GM12878 (cell line): ENCODE data around the gene SMIM13. TPM values are rescaled to one million over a fixed set of nuclear protein-coding genes. Genes with fewer than 3 reads are reported as not detected.

ENCODE experiments used
- ATAC-seq: fragments of 200-7000 bp; cut with Tn5 transposase; 3 replicates; pipeline ENCODE4 v1.9.1; 2020; ENCODE audit warnings: mild to moderate bottlenecking, moderate library complexity
- BruUV-seq: library from RNA; stranded (reverse); fragments of 400-500 nt; replicated peaks from 2 replicates; lab custom pipeline; 2021; lab: Mats Ljungman, UMichigan
- CTCF ChIA-PET: fragments of 300-600 bp; sonication (Branson Sonifier 250); formaldehyde crosslinking; extraction: SDS; loops from one replicate; lab custom pipeline; 2021; ENCODE audit warnings: inconsistent platforms; lab: Yijun Ruan, JAX
- POLR2A ChIA-PET: fragments of 350-600 bp; formaldehyde crosslinking; extraction: SDS; loops from one replicate; lab custom pipeline; 2021; ENCODE audit warnings: inconsistent platforms; lab: Charles Lee
- RAD21 ChIA-PET: fragments of 300-600 bp; sonication (Branson Sonifier 250); formaldehyde crosslinking; loops from one replicate; lab custom pipeline; 2023; ENCODE audit warnings: antibody characterized with exemption; ENCODE audit not compliant: unreplicated experiment; lab: Charles Lee
- SMC1A ChIA-PET: fragments of 300-600 bp; sonication (Branson Sonifier 250); formaldehyde crosslinking; loops from one replicate; lab custom pipeline; 2023; ENCODE audit not compliant: unreplicated experiment, uncharacterized antibody; lab: Charles Lee
- DNase-seq: peaks from one replicate; pipeline ENCODE4 v3.0.0-alpha.2; 2011; ENCODE audit warnings: low read depth, low spot score
- FAIRE-seq: peaks from 3 replicates; lab custom pipeline; 2011; peaks lifted over from hg19 to GRCh38; lab: Jason Lieb, UNC
- H2AFZ ChIP-seq: 2 replicates; pipeline ENCODE4 v1.6.0; 2011; ENCODE audit warnings: low read depth, low read length, control low read depth; ENCODE audit not compliant: control insufficient read depth
- H3K27ac ChIP-seq: 2 replicates; pipeline ENCODE4 v1.5.1; 2011; ENCODE audit warnings: control low read depth; ENCODE audit not compliant: control insufficient read depth, insufficient read depth
- H3K27me3 ChIP-seq, 2 experiments: replicated peaks in 1 of 2; 2 replicates each; pipeline versions ENCODE4 v1.6.0 to v1.6.1; 2011; ENCODE audit warnings: low read length in 1 of 2; ENCODE audit not compliant: control insufficient read depth in 2 of 2, insufficient read depth in 2 of 2
- H3K36me3 ChIP-seq, 2 experiments: 2 replicates each; pipeline ENCODE4 v1.5.1; 2011; ENCODE audit warnings: low read length in 1 of 2; ENCODE audit not compliant: control insufficient read depth in 2 of 2, insufficient read depth in 2 of 2
- H3K4me1 ChIP-seq: 2 replicates; pipeline ENCODE4 v1.6.1; 2011; ENCODE audit warnings: mild to moderate bottlenecking, low read length, moderate library complexity, mixed read lengths; ENCODE audit not compliant: control insufficient read depth, insufficient read depth
- H3K4me2 ChIP-seq: 2 replicates; pipeline ENCODE4 v1.6.0; 2011; ENCODE audit warnings: control low read depth; ENCODE audit not compliant: control insufficient read depth, insufficient read depth
- H3K4me3 ChIP-seq: fragments of 200-600 bp; sonication (generic); 2 replicates; pipeline ENCODE4 v1.5.1; 2016
- H3K79me2 ChIP-seq: 2 replicates; pipeline ENCODE4 v1.6.0; 2011; ENCODE audit warnings: low read length; ENCODE audit not compliant: control insufficient read depth, insufficient read depth
- H3K9ac ChIP-seq: 2 replicates; pipeline ENCODE4 v1.8.0; 2011; ENCODE audit warnings: low read length, control low read depth, mixed read lengths; ENCODE audit not compliant: control insufficient read depth, insufficient read depth
- H3K9me3 ChIP-seq: replicated peaks from 3 replicates; pipeline ENCODE4 v1.5.1; 2011; ENCODE audit warnings: mild to moderate bottlenecking, low read length; ENCODE audit not compliant: control insufficient read depth, insufficient read depth
- H4K20me1 ChIP-seq: 2 replicates; pipeline ENCODE4 v1.6.0; 2011; ENCODE audit not compliant: control insufficient read depth, insufficient read depth
- ASH2L ChIP-seq: fragments of 300-600, 200-600 bp; sonication (generic); IDR thresholded peaks from 2 replicates; pipeline ENCODE4 v1.6.1; 2017; ENCODE audit warnings: low read depth, mild to moderate bottlenecking, borderline replicate concordance
- ATF7 ChIP-seq: fragments of 450-650 bp; IDR thresholded peaks from 2 replicates; pipeline ENCODE4 v1.6.1; 2016; ENCODE audit warnings: low read depth, mild to moderate bottlenecking
- BRCA1 ChIP-seq: IDR thresholded peaks from 2 replicates; pipeline ENCODE4 v1.6.1; 2011; ENCODE audit warnings: low read depth, low read length, improper control_type of control experiment
- CREB1 ChIP-seq: IDR thresholded peaks from 2 replicates; pipeline ENCODE4 v1.6.1; 2012; ENCODE audit warnings: low read depth, mild to moderate bottlenecking, inconsistent platforms
- E2F4 ChIP-seq: IDR thresholded peaks from 2 replicates; pipeline ENCODE4 v1.6.1; 2012; ENCODE audit warnings: low read depth, low read length, improper control_type of control experiment
- MEF2B ChIP-seq: fragments of 450-650 bp; IDR thresholded peaks from 2 replicates; pipeline ENCODE4 v1.6.1; 2018; ENCODE audit warnings: mild to moderate bottlenecking, moderate library complexity; ENCODE audit not compliant: partially characterized antibody, poor library complexity, severe bottlenecking
- MTA3 ChIP-seq: IDR thresholded peaks from 2 replicates; pipeline ENCODE4 v1.6.1; 2012; ENCODE audit warnings: low read length, inconsistent platforms, borderline replicate concordance
- MYC ChIP-seq: IDR thresholded peaks from 2 replicates; pipeline ENCODE4 v1.6.1; 2011; ENCODE audit warnings: mild to moderate bottlenecking, low read length, moderate library complexity, inconsistent platforms; ENCODE audit not compliant: insufficient read depth, insufficient replicate concordance, insufficient read length, severe bottlenecking
- NFYA ChIP-seq: IDR thresholded peaks from 2 replicates; pipeline ENCODE4 v1.6.1; 2011; ENCODE audit warnings: low read depth, mild to moderate bottlenecking, low read length, improper control_type of control experiment, borderline replicate concordance
- RCOR1 ChIP-seq: conservative IDR thresholded peaks from 2 replicates; pipeline ENCODE4 v1.6.1; 2012; ENCODE audit warnings: low read depth, low read length, improper control_type of control experiment
- RUNX3 ChIP-seq: IDR thresholded peaks from 2 replicates; pipeline ENCODE4 v1.6.1; 2012; ENCODE audit warnings: low read length, inconsistent platforms
- SPI1 ChIP-seq: IDR thresholded peaks from 2 replicates; pipeline ENCODE4 v1.6.1; 2011; ENCODE audit warnings: low read depth, mild to moderate bottlenecking, low read length, moderate library complexity, borderline replicate concordance; ENCODE audit not compliant: insufficient read depth
- SREBF1 ChIP-seq: IDR thresholded peaks from 2 replicates; pipeline ENCODE4 v1.6.1; 2012; ENCODE audit warnings: mild to moderate bottlenecking, low read length
- TBL1XR1 ChIP-seq: IDR thresholded peaks from 2 replicates; pipeline ENCODE4 v1.6.1; 2012; ENCODE audit warnings: low read depth, low read length, improper control_type of control experiment
- TCF12 ChIP-seq: IDR thresholded peaks from 2 replicates; pipeline ENCODE4 v1.6.1; 2011; ENCODE audit warnings: low read depth, mild to moderate bottlenecking, low read length
- WGBS: methylation state at CpG from one replicate; pipeline ENCODE4 v1.1.6; 2016; ENCODE audit warnings: low lambda C conversion rate; ENCODE audit not compliant: insufficient replicate concordance, insufficient coverage; ENCODE audit errors: missing lambda C conversion rate; 5-methylcytosine and 5-hydroxymethylcytosine counted together
- in situ Hi-C: fragments of 300-500 bp; cut with MboI; formaldehyde crosslinking; loops from 9 replicates; pipeline ENCODE4 v1.14.3; 2018; ENCODE audit warnings: mixed read lengths
- intact Hi-C: fragments of 100-400 bp; cut with micrococcal nuclease; formaldehyde crosslinking; loops from one replicate; pipeline ENCODE4 v1.14.2; 2022; ENCODE audit not compliant: unreplicated experiment
- polyA plus RNA-seq, 11 experiments: library from polyadenylated mRNA; depleted of rRNA in 4 of 11; unstranded in 6 of 11; stranded (reverse) in 5 of 11; fragments of >200 nt; fragmentation: Nextera tagmentation in 4 of 11; fragmentation: Illumina TruSeq in 1 of 11; extraction: Ambion mirVana in 4 of 11; extraction: Trizol in 1 of 11; gene quantifications; 1 replicate in 1 of 11; 2 replicates in 10 of 11; pipeline versions ENCODE4 v1.2.1 to v1.2.3, GENCODE V29; 2011 to 2016; ENCODE audit warnings: inconsistent platforms in 2 of 11, missing spikeins in 2 of 11, low read depth in 1 of 11
- total RNA-seq, 4 experiments: library from RNA; depleted of rRNA in 3 of 4; stranded (reverse); fragments of >200 nt in 3 of 4; fragmentation: Illumina TruSeq in 1 of 4; extraction: Trizol in 1 of 4; gene quantifications; 2 replicates each; pipeline versions ENCODE4 v1.2.1 to v1.2.3, GENCODE V29; 2013 to 2021
- TF ChIP-seq, protein P1 (sequence below): fragments of 450-650 bp; IDR thresholded peaks from 2 replicates; pipeline ENCODE4 v1.6.1; 2017; ENCODE audit warnings: mild to moderate bottlenecking, moderate library complexity

SMIM13 gene
- total and polyA plus RNA-seq, 10 of the 15 experiments (the other 5 are each of a cell fraction or from before 2014, with no cell fraction given), result 2.0 to 8.5 (median 4.7) TPM

DNA sequence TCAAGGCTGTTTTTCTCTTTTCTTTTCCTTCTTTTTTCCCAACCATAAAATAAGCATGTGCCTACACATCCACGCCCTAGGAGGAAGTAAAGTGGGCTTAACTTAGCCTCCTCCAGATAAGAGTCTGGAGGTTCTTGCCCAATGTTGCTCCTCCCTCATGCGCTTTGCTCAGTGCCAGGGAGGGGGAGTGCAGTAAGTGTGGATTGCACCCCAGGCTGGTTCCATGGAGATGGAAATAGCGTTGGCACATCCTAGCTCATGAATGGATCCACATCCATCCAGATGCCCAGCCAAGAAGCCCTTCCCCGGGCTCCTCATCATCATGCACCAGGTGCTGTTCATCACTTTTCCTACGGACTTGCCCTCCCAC lies 80.6 kb downstream of the SMIM13 start:
- no peak for FAIRE-seq
- ATAC-seq, result no peak

DNA sequence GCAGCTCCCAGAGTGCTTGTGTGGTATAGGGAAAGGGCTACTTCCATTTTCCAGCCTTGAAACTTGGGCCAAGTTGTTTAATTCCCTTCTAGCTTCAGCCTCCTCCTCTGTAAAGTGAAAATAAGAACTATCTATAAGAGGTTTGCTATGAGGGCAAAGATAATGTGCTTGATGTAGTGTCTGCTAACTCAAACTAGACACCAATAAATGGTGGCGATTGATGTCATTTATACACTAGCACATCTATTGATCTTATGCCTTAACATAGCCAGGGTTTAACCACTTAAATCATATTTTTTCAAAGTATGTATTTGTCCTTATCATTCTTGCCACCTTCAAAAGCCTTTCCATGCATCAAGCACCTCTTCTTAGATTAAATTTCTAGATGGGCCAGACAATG lies 83.6 kb downstream of the SMIM13 start:
- no peaks in the 10 kb centered on the region for H3K36me3 ChIP-seq
- ChIA-PET POLR2A (interaction anchor here (0.5 kb wide), 1 partner anchor 90 kb away, joined by 6 read pairs; no protein-coding TSS in a partner anchor), CTCF (interaction anchor here (1.1 to 2.8 kb wide), 5 partner anchors 10 to 319 kb away, joined by 3 to 12 read pairs (median 3); no protein-coding TSS in a partner anchor), SMC1A (interaction anchor here (0.7 to 10.2 kb wide), 6 partner anchors 10 to 382 kb away, joined by 3 to 135 read pairs (median 3); no protein-coding TSS in a partner anchor), RAD21 (interaction anchor here (0.9 to 2.6 kb wide), 3 partner anchors 45 to 319 kb away, joined by 3 to 15 read pairs (median 3); no protein-coding TSS in a partner anchor)
- H3K4me2 ChIP-seq, result no peak overlapping the region
- DNase-seq, result no peak
- no peaks in the 10 kb centered on the region for H3K9me3 ChIP-seq
- no TSS peak for BruUV-seq
- WGBS, result 100% methylated on average over 1 of the region's 1 CpG
- H3K9ac ChIP-seq, result no peak overlapping the region
- H3K4me1 ChIP-seq, result no peaks in the 10 kb centered on the region
- no peak overlapping the region for H3K27ac ChIP-seq
- no peak for ATAC-seq
- intact Hi-C loops (no loop called here), in situ Hi-C loops (loop anchor here (10.0 kb wide), 1 partner anchor 318 kb away; no protein-coding TSS in a partner anchor)
- no peak overlapping the region for H3K4me3 ChIP-seq
- no peaks in the 10 kb centered on the region for H3K27me3 ChIP-seq
- no peak for FAIRE-seq
- H3K79me2 ChIP-seq, result no peaks in the 10 kb centered on the region
- H2AFZ ChIP-seq, result no peak overlapping the region
- H4K20me1 ChIP-seq, result no peaks in the 10 kb centered on the region
- TF ChIP-seq, protein P1, sequence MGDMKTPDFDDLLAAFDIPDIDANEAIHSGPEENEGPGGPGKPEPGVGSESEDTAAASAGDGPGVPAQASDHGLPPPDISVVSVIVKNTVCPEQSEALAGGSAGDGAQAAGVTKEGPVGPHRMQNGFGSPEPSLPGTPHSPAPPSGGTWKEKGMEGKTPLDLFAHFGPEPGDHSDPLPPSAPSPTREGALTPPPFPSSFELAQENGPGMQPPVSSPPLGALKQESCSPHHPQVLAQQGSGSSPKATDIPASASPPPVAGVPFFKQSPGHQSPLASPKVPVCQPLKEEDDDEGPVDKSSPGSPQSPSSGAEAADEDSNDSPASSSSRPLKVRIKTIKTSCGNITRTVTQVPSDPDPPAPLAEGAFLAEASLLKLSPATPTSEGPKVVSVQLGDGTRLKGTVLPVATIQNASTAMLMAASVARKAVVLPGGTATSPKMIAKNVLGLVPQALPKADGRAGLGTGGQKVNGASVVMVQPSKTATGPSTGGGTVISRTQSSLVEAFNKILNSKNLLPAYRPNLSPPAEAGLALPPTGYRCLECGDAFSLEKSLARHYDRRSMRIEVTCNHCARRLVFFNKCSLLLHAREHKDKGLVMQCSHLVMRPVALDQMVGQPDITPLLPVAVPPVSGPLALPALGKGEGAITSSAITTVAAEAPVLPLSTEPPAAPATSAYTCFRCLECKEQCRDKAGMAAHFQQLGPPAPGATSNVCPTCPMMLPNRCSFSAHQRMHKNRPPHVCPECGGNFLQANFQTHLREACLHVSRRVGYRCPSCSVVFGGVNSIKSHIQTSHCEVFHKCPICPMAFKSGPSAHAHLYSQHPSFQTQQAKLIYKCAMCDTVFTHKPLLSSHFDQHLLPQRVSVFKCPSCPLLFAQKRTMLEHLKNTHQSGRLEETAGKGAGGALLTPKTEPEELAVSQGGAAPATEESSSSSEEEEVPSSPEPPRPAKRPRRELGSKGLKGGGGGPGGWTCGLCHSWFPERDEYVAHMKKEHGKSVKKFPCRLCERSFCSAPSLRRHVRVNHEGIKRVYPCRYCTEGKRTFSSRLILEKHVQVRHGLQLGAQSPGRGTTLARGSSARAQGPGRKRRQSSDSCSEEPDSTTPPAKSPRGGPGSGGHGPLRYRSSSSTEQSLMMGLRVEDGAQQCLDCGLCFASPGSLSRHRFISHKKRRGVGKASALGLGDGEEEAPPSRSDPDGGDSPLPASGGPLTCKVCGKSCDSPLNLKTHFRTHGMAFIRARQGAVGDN, result no peak
- TF ChIP-seq ATF7 (no peak), E2F4 (no peak), MTA3 (no peak), CREB1 (no peak), RUNX3 (no peak), TCF12 (no peak)

More for the DNA sequence above, 80.6 kb downstream of the SMIM13 start:
- ChIA-PET SMC1A (interaction anchor here (0.8 to 10.2 kb wide), 12 partner anchors 17 to 402 kb away, joined by 3 to 135 read pairs (median 4); no protein-coding TSS in a partner anchor), RAD21 (interaction anchor here (0.6 to 7.1 kb wide), 8 partner anchors 12 to 321 kb away, joined by 3 to 78 read pairs (median 3); no protein-coding TSS in a partner anchor), POLR2A (interaction anchor here (0.5 to 1.5 kb wide), 5 partner anchors 8 to 232 kb away, joined by 3 to 8 read pairs (median 4); no protein-coding TSS in a partner anchor)
- 79% methylated on average over 5 of the region's 5 CpGs for WGBS
- no peaks in the 10 kb centered on the region for H3K27me3 ChIP-seq
- TF ChIP-seq NFYA (no peak), SREBF1 (no peak), BRCA1 (no peak), SPI1 (no peak), RCOR1 (no peak), MYC (no peak), ASH2L (no peak), MEF2B (no peak), TBL1XR1 (no peak)
- TF ChIP-seq, all 136 proteins: peak for 0
- Histone ChIP-seq H3K4me1 (no peaks in the 10 kb centered on the region), H3K4me2 (no peak overlapping the region), H3K36me3 (no peaks in the 10 kb centered on the region), H3K9me3 (no peaks in the 10 kb centered on the region; the same call in 2 of the 3 replicates), H3K9ac (no peak overlapping the region), H2AFZ (no peak overlapping the region), H3K79me2 (no peaks in the 10 kb centered on the region), H3K4me3 (no peak overlapping the region), H3K27ac (no peak overlapping the region), H4K20me1 (no peaks in the 10 kb centered on the region)
- CTCF ChIA-PET, result interaction anchor here (0.6 to 2.2 kb wide), 9 partner anchors 10 to 322 kb away, joined by 3 to 14 read pairs (median 3); partner anchors contain the start of gene NEDD9
- intact Hi-C loops, result loop anchor here (5.0 kb wide), 2 partner anchors 103 to 193 kb away; no protein-coding TSS in a partner anchor
- no TSS peak for BruUV-seq
- in situ Hi-C loops, result loop anchor here (10.0 kb wide), 1 partner anchor 321 kb away; no protein-coding TSS in a partner anchor
- DNase-seq, result no peak
